K562 (cell line): Measurements from ENCODE around the gene SV2A. TPM values are rescaled to one million over a fixed set of nuclear protein-coding genes. Genes with fewer than 3 reads are reported as not detected.

ENCODE experiments used
- BRD4 ChIP-seq: fragments of 200-600 bp; sonication (generic); IDR thresholded peaks from 2 replicates; pipeline ENCODE4 v1.6.1; 2017; ENCODE audit warnings: inconsistent platforms
- BRD9 ChIP-seq: fragments of 450-650 bp; IDR thresholded peaks from 2 replicates; pipeline ENCODE4 v1.6.1; 2018; ENCODE audit warnings: low read depth; ENCODE audit not compliant: partially characterized antibody
- CBFA2T2 ChIP-seq: fragments of 450-650 bp; conservative IDR thresholded peaks from 2 replicates; pipeline ENCODE4 v1.6.1; 2017; ENCODE audit warnings: mild to moderate bottlenecking
- HDGF ChIP-seq: fragments of 450-650 bp; IDR thresholded peaks from 2 replicates; pipeline ENCODE4 v1.6.1; 2016
- MYC ChIP-seq, 2 experiments: fragments of 250-450 bp in 1 of 2; sonication (Bioruptor Pico) in 1 of 2; IDR thresholded peaks; 2 replicates each; pipeline versions ENCODE4 v1.5.1 to v1.6.1; 2012 to 2021; ENCODE audit warnings: low read depth in 2 of 2, borderline replicate concordance in 1 of 2, improper control_type of control experiment in 1 of 2, low read length in 1 of 2, mild to moderate bottlenecking in 1 of 2, moderate library complexity in 1 of 2
- NRF1 ChIP-seq, 2 experiments: fragments of 450-650 bp; IDR thresholded peaks in 1 of 2; conservative IDR thresholded peaks in 1 of 2; 2 replicates each; pipeline ENCODE4 v1.6.1; 2014; ENCODE audit warnings: mild to moderate bottlenecking in 2 of 2
- TAF15 ChIP-seq: fragments of 200-400 bp; formaldehyde crosslinking; IDR thresholded peaks from 2 replicates; pipeline ENCODE4 v1.6.1; 2017; ENCODE audit warnings: mild to moderate bottlenecking, low read depth, low read length, moderate library complexity
- TRIM28 ChIP-seq: fragments of 450-650 bp; IDR thresholded peaks from 2 replicates; pipeline ENCODE4 v1.6.1; 2017
- ZBTB1 ChIP-seq: sonication (generic); formaldehyde crosslinking; IDR thresholded peaks from 2 replicates; pipeline ENCODE4 v1.8.1; 2023; ENCODE audit warnings: missing genetic modification reagents, low read depth, mild to moderate bottlenecking, borderline replicate concordance
- ZBTB17 ChIP-seq: fragments of 450-650 bp; formaldehyde crosslinking; IDR thresholded peaks from 2 replicates; pipeline ENCODE4 v1.4.0; 2020; ENCODE audit warnings: mild to moderate bottlenecking
- ZNF324 ChIP-seq: fragments of 250-450 bp; sonication (Bioruptor Pico); IDR thresholded peaks from 2 replicates; pipeline ENCODE4 v1.4.0; 2020; ENCODE audit warnings: mild to moderate bottlenecking
- ZNF408 ChIP-seq: fragments of 250-450 bp; sonication (Bioruptor Pico); IDR thresholded peaks from 2 replicates; pipeline ENCODE4 v1.4.0; 2020; ENCODE audit warnings: low read depth, mild to moderate bottlenecking, moderate library complexity
- ZNF561 ChIP-seq: fragments of 450-650 bp; formaldehyde crosslinking; conservative IDR thresholded peaks from 2 replicates; pipeline ENCODE4 v1.4.0; 2020; ENCODE audit warnings: mild to moderate bottlenecking, moderate library complexity
- ZNF699 ChIP-seq: fragments of 250-450 bp; sonication (Bioruptor Pico); IDR thresholded peaks from 2 replicates; pipeline ENCODE4 v1.8.0; 2021; ENCODE audit warnings: mild to moderate bottlenecking, moderate library complexity; ENCODE audit not compliant: insufficient replicate concordance
- ZNF778 ChIP-seq: fragments of 450-650 bp; formaldehyde crosslinking; IDR thresholded peaks from 2 replicates; pipeline ENCODE4 v1.4.0; 2020; ENCODE audit warnings: mild to moderate bottlenecking, moderate library complexity
- polyA plus RNA-seq, 8 experiments: library from polyadenylated mRNA; depleted of rRNA in 4 of 8; stranded (reverse) in 5 of 8; unstranded in 3 of 8; fragments of >200 nt; fragmentation: Nextera tagmentation in 2 of 8; fragmentation: Illumina TruSeq in 1 of 8; extraction: Ambion mirVana in 2 of 8; extraction: Trizol in 1 of 8; gene quantifications; 2 replicates each; pipeline versions ENCODE4 v1.2.1 to v1.2.3, GENCODE V29; 2011 to 2014; ENCODE audit warnings: inconsistent platforms in 1 of 8, missing spikeins in 1 of 8
- total RNA-seq, 7 experiments: library from RNA; depleted of rRNA in 6 of 7; stranded (reverse); fragments of >200 nt in 6 of 7; fragmentation: Illumina TruSeq in 2 of 7; extraction: Trizol in 2 of 7; gene quantifications; 2 replicates each; pipeline versions ENCODE4 v1.2.1 to v1.2.3, GENCODE V29; 2011 to 2021; ENCODE audit warnings: low replicate concordance in 1 of 7
- TF ChIP-seq, protein P1 (sequence below): fragments of 250-450 bp; sonication (Bioruptor Pico); IDR thresholded peaks from 2 replicates; pipeline ENCODE4 v1.8.0; 2021; ENCODE audit warnings: mild to moderate bottlenecking, moderate library complexity
- TF ChIP-seq, protein P2 (sequence below): fragments of 450-650 bp; formaldehyde crosslinking; IDR thresholded peaks from 2 replicates; pipeline ENCODE4 v1.4.0; 2020; ENCODE audit warnings: mild to moderate bottlenecking, mixed read lengths
- TF ChIP-seq, protein P3 (sequence below): fragments of 450-650 bp; IDR thresholded peaks from 2 replicates; pipeline ENCODE4 v1.6.1; 2018; ENCODE audit not compliant: partially characterized antibody
- TF ChIP-seq, protein P4 (sequence below): IDR thresholded peaks from 2 replicates; pipeline ENCODE4 v1.6.1; 2011; ENCODE audit not compliant: insufficient read length; ENCODE audit errors: extremely low read depth

SV2A gene
- total and polyA plus RNA-seq, 9 of the 15 experiments (the other 6 are each of a cell fraction or from before 2014, with no cell fraction given): 0.07 to 0.22 (median 0.11) TPM; not detected in 1

GRCh38 chr1:149886396-149887195 is 31.0 kb downstream of the SV2A start (continued):
- TF ChIP-seq ZNF561 (no peak), BRD9 (no peak), ZNF778 (CRISPR knock-in tag) (no peak), HDGF (no peak), ZNF324 (no peak), MYC (IDR thresholded peaks at IDR 0.05; ENCODE audit: low read depth, low read length) (peak; percentile 65), MYC (CRISPR knock-in tag; IDR thresholded peaks at IDR 0.05; ENCODE audit: borderline replicate concordance, low read depth) (peak; percentile 27; the same call in 1 of the 2 replicates), ZBTB1 (no peak), ZNF408 (no peak), TRIM28 (peak; percentile 26; the same call in 1 of the 2 replicates), ZBTB17 (peak; percentile 45; the same call in 1 of the 2 replicates), NRF1 (conservative IDR thresholded peaks at IDR 0.05 in 1 of 2, IDR thresholded peaks at IDR 0.05 in 1 of 2) (peak; percentile 85 to 89), ZNF699 (no peak), TAF15 (no peak; the same call in 1 of the 2 replicates), BRD4 (peak; percentile 47; the same call in 1 of the 2 replicates), CBFA2T2 (no peak)
- TF ChIP-seq, protein P1, sequence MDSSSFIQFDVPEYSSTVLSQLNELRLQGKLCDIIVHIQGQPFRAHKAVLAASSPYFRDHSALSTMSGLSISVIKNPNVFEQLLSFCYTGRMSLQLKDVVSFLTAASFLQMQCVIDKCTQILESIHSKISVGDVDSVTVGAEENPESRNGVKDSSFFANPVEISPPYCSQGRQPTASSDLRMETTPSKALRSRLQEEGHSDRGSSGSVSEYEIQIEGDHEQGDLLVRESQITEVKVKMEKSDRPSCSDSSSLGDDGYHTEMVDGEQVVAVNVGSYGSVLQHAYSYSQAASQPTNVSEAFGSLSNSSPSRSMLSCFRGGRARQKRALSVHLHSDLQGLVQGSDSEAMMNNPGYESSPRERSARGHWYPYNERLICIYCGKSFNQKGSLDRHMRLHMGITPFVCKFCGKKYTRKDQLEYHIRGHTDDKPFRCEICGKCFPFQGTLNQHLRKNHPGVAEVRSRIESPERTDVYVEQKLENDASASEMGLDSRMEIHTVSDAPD (CRISPR knock-in tag): no peak
- TF ChIP-seq, protein P2, sequence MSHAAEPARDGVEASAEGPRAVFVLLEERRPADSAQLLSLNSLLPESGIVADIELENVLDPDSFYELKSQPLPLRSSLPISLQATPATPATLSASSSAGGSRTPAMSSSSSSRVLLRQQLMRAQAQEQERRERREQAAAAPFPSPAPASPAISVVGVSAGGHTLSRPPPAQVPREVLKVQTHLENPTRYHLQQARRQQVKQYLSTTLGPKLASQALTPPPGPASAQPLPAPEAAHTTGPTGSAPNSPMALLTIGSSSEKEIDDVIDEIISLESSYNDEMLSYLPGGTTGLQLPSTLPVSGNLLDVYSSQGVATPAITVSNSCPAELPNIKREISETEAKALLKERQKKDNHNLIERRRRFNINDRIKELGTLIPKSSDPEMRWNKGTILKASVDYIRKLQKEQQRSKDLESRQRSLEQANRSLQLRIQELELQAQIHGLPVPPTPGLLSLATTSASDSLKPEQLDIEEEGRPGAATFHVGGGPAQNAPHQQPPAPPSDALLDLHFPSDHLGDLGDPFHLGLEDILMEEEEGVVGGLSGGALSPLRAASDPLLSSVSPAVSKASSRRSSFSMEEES: no peak
- TF ChIP-seq, protein P3, sequence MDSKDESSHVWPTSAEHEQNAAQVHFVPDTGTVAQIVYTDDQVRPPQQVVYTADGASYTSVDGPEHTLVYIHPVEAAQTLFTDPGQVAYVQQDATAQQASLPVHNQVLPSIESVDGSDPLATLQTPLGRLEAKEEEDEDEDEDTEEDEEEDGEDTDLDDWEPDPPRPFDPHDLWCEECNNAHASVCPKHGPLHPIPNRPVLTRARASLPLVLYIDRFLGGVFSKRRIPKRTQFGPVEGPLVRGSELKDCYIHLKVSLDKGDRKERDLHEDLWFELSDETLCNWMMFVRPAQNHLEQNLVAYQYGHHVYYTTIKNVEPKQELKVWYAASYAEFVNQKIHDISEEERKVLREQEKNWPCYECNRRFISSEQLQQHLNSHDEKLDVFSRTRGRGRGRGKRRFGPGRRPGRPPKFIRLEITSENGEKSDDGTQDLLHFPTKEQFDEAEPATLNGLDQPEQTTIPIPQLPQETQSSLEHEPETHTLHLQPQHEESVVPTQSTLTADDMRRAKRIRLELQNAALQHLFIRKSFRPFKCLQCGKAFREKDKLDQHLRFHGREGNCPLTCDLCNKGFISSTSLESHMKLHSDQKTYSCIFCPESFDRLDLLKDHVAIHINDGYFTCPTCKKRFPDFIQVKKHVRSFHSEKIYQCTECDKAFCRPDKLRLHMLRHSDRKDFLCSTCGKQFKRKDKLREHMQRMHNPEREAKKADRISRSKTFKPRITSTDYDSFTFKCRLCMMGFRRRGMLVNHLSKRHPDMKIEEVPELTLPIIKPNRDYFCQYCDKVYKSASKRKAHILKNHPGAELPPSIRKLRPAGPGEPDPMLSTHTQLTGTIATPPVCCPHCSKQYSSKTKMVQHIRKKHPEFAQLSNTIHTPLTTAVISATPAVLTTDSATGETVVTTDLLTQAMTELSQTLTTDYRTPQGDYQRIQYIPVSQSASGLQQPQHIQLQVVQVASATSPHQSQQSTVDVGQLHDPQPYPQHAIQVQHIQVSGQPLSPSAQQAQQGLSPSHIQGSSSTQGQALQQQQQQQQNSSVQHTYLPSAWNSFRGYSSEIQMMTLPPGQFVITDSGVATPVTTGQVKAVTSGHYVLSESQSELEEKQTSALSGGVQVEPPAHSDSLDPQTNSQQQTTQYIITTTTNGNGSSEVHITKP: peak; percentile 3
- TF ChIP-seq, protein P4, sequence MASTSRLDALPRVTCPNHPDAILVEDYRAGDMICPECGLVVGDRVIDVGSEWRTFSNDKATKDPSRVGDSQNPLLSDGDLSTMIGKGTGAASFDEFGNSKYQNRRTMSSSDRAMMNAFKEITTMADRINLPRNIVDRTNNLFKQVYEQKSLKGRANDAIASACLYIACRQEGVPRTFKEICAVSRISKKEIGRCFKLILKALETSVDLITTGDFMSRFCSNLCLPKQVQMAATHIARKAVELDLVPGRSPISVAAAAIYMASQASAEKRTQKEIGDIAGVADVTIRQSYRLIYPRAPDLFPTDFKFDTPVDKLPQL: peak; percentile 97
